ENCODE results near the gene OR51M1.
"Not testable (repeated sequence)": the region's sequence is repeated elsewhere in the genome, so short reads cannot be mapped to it uniquely, and the experiment has no call there.

OR51M1 gene

DNA sequence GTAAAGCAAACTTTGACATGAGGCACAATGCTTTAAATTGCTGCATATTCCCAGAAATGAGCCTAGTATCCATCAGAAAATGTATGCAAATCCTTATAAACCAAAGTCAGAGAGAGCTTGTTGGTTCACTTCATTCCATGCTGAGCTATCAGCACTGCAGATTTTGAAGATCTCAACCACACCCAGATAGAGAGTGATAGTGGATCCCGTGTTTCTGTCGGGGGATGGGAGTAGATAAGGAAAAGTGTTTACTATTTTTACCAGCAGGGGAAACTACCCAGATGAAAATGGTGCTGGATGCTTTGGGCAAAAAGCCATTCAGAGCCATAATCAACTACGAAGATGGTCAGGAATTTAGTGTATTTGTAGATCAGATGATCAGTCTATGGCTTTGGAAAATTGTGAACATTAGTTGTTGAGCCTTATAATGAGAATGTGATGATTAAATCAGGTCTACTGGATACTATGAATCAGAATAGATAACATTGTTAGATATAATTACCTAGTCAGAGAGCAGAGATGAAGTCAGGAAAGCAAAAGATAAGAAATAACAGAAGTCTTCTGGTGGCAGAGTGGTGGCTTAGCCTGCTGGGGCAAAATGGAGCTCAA, 21.5 kb upstream of the OR51M1 start:
- H3K27ac ChIP-seq (replicated peaks) = no peak overlapping the region
- no peak for DNase-seq (ENCODE audit: low read depth in 1 of 2, low spot score in 1 of 2)
- no peaks in the 10 kb centered on the region for H3K27me3 ChIP-seq (ENCODE audit: insufficient read depth, poor library complexity, severe bottlenecking)
- TF ChIP-seq CTCF (IDR thresholded peaks at IDR 0.05; ENCODE audit: insufficient read depth, low read length) = no peak
- TF ChIP-seq GABPA (IDR thresholded peaks at IDR 0.05; ENCODE audit: low read depth) = no peak
- no peak for TF ChIP-seq POLR2AphosphoS5 (IDR thresholded peaks at IDR 0.05; ENCODE audit: low read depth)
- TF ChIP-seq REST (IDR thresholded peaks at IDR 0.05; ENCODE audit: insufficient replicate concordance, low read depth) = no peak
- TF ChIP-seq SPI1 (IDR thresholded peaks at IDR 0.05; ENCODE audit: borderline replicate concordance, low read depth) = no peak
- H3K4me3 ChIP-seq (replicated peaks; ENCODE audit: insufficient read depth, low read length) = no peak overlapping the region

- no peak for DNase-seq (ENCODE audit: low read depth in 1 of 2, low spot score in 1 of 2)
- TF ChIP-seq POLR2AphosphoS5 (IDR thresholded peaks at IDR 0.05; ENCODE audit: low read depth) (no peak), SPI1 (IDR thresholded peaks at IDR 0.05; ENCODE audit: borderline replicate concordance, low read depth) (no peak), GABPA (IDR thresholded peaks at IDR 0.05; ENCODE audit: low read depth) (no peak), REST (IDR thresholded peaks at IDR 0.05; ENCODE audit: insufficient replicate concordance, low read depth) (no peak), CTCF (IDR thresholded peaks at IDR 0.05; ENCODE audit: insufficient read depth, low read length) (no peak)
- no peak overlapping the region for H3K27ac ChIP-seq (replicated peaks)
Observed at GRCh38 chr11:5363679-5364078, 19.9 kb upstream of the OR51M1 start.

DNA sequence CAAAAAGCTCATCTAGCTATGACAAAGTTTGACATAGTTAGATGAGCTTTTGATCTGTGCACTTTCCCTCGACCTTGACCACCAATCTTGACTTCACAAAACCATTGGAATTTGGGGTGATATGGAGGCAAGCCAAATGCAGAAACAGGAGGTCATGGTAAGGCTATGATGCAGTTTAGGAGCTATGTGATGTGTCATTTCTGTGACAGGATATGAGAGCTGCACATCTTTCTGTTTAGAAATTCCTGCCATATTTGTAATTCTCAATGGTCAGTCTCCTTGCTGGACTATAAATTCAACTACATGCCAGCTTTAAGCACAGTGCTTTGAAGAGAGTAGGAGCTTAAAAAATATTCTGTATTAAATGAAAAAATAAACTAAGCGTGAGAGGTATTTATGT, 19.4 kb upstream of the OR51M1 start:
- Histone ChIP-seq H3K27me3 (ENCODE audit: insufficient read depth, poor library complexity, severe bottlenecking) (no peaks in the 10 kb centered on the region), H3K4me3 (replicated peaks; ENCODE audit: insufficient read depth, low read length) (no peak overlapping the region), H3K27ac (replicated peaks) (no peak overlapping the region)
- DNase-seq (ENCODE audit: low read depth in 1 of 2, low spot score in 1 of 2) = no peak
- TF ChIP-seq CTCF (IDR thresholded peaks at IDR 0.05; ENCODE audit: insufficient read depth, low read length) = no peak
- no peak for TF ChIP-seq SPI1 (IDR thresholded peaks at IDR 0.05; ENCODE audit: borderline replicate concordance, low read depth)
- TF ChIP-seq POLR2AphosphoS5 (IDR thresholded peaks at IDR 0.05; ENCODE audit: low read depth) = no peak
- TF ChIP-seq GABPA (IDR thresholded peaks at IDR 0.05; ENCODE audit: low read depth) = no peak
- TF ChIP-seq REST (IDR thresholded peaks at IDR 0.05; ENCODE audit: insufficient replicate concordance, low read depth) = no peak

More at GRCh38 chr11:5363679-5364078, 19.9 kb upstream of the OR51M1 start:
- Histone ChIP-seq H3K4me3 (replicated peaks; ENCODE audit: insufficient read depth, low read length) (no peak overlapping the region), H3K27me3 (ENCODE audit: insufficient read depth, poor library complexity, severe bottlenecking) (no peaks in the 10 kb centered on the region)

DNA sequence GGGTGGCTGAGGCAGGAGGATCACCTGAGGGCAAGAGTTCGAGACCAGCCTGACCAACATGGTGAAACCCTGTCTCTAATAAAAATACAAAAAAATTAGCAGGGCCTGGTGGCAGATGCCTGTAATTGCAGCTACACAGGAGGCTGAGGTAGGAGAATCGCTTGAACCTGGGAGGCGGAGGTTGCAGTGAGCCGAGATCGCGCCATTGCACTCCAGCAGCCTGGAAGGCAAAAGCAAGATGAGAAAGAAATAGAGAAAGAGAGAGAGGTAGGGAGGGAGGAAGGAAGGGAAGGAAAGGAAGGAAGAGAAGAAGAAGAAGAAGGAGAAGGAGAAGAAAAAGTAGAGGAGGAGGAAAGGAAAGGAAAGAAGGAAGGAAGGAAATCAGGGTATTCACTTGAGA, 17.2 kb upstream of the OR51M1 start:
- H3K4me3 ChIP-seq (replicated peaks; ENCODE audit: insufficient read depth, low read length); H3K27ac ChIP-seq (replicated peaks); DNase-seq (ENCODE audit: low read depth in 1 of 2, low spot score in 1 of 2); H3K27me3 ChIP-seq (ENCODE audit: insufficient read depth, poor library complexity, severe bottlenecking): not testable (repeated sequence)

All from HL-60 (cell line).